Right kidney (tissue), 1 donor: ENCODE results near the gene MPST.

ENCODE experiments used
- DNase-seq: peaks from one replicate; pipeline ENCODE4 v3.0.0-alpha.2; 2016

Gene MPST

GRCh38 chr22:37021041-37021440 lies 1.5 kb downstream of the MPST start:
- DNase-seq, result no peak

GRCh38 chr22:37021710-37022482 lies 2.4 kb downstream of the MPST start:
- DNase-seq, result no peak

- DNase-seq, result no peak
These were observed 3.2 kb downstream of the MPST start for GRCh38 chr22:37022483-37023337.

- no peak for DNase-seq
These were observed 4.3 kb downstream of the MPST start for GRCh38 chr22:37023743-37024338.

- no peak for DNase-seq
These were observed 5.0 kb downstream of the MPST start for GRCh38 chr22:37024339-37025157.

GRCh38 chr22:37025500-37026070 lies 6.0 kb downstream of the MPST start:
- DNase-seq, result no peak

GRCh38 chr22:37026325-37026724 lies 6.8 kb downstream of the MPST start:
- DNase-seq, result no peak

- DNase-seq, result no peak
These were observed 8.0 kb downstream of the MPST start for GRCh38 chr22:37027556-37027955.

- no peak for DNase-seq
These were observed 9.4 kb downstream of the MPST start for GRCh38 chr22:37028692-37029674.

GRCh38 chr22:37030560-37031281 lies 11.2 kb downstream of the MPST start:
- DNase-seq, result no peak

- DNase-seq, result no peak
These were observed 12.6 kb downstream of the MPST start for GRCh38 chr22:37032134-37032534.

GRCh38 chr22:37032535-37033460 lies 13.3 kb downstream of the MPST start:
- peak; percentile 53 for DNase-seq

GRCh38 chr22:37033605-37034430 lies 14.3 kb downstream of the MPST start:
- no peak for DNase-seq

GRCh38 chr22:37036655-37037377 lies 17.3 kb downstream of the MPST start:
- no peak for DNase-seq

- DNase-seq, result no peak
These were observed 18.1 kb downstream of the MPST start for GRCh38 chr22:37037669-37038068.

GRCh38 chr22:37039466-37039865 lies 19.9 kb downstream of the MPST start:
- no peak for DNase-seq

GRCh38 chr22:37043209-37043827 lies 23.8 kb downstream of the MPST start:
- no peak for DNase-seq
